Measurements from ENCODE around the gene IER5L.
"Not testable (repeated sequence)": the region's sequence is repeated elsewhere in the genome, so short reads cannot be mapped to it uniquely, and the experiment has no call there.

Gene IER5L

DNA sequence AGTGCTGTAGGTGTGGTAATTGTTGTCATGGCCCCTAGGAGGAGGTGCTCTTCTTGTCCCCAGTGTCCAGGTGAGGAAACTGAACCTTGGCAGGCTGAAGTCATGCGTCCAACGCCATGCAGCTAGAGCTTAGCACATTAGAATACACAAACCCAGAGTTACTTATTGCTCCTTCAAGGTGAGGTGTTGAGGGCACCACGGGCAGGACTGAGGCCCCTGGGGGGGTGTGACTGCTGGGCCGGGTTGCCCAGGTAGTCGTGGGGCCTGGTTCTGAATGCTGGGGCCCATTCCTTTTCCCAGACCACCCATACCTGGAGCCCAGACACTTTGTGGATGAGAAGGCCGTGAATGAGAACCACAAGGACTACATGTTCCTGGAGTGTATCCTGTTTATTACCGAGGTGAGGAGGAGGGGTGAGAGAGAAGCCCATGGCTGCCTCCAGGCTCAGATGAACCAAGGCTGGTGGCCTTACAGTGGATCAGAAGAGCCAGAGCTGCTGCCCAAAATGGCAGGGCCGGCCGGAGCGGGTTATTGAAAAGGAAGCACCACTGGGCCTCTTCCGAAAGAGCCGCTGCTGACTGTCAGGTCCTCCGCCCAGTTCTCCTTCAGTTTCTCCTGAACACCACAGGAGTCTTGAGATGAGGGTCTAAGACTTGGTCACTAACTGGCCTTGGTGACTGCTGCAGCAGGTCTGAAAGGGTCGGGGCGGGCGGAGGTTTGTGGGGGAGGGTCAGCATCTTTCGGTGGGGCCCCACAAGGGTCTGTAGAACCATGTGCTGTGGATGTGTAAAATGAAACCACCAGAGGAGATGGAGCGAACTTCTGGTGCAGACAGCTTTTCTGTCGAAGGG, 40.5 kb downstream of the IER5L start:
- TF ChIP-seq CTCF (IDR thresholded peaks at IDR 0.05; ENCODE audit: extremely low read depth, missing control alignments): no peak
- DNase-seq (ENCODE audit: low spot score): no peak

GRCh38 chr9:129136446-129137035, 41.5 kb downstream of the IER5L start:
- DNase-seq (ENCODE audit: low spot score): no peak
- no peak for TF ChIP-seq CTCF (IDR thresholded peaks at IDR 0.05; ENCODE audit: extremely low read depth, missing control alignments)

DNA sequence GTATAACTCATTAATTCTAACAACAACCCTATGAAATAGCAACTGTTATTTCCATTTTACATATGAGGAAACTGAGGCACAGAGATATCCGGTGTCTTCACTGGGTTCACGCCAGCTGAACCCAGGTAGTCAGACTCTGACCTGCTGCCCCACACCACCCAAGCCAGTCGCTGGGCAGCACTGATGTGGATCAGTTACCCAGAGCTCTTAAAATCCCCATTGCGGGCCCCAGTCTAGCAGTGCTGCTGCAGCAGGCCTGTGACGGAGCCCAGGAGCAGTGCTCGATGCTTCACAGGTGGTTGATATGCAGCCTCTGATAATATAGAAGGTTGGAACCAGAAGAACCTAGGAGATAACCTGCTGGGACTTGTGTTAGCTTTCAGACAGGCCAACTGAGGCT, 42.6 kb downstream of the IER5L start:
- DNase-seq (ENCODE audit: low spot score): no peak
- no peak for TF ChIP-seq CTCF (IDR thresholded peaks at IDR 0.05; ENCODE audit: extremely low read depth, missing control alignments)

DNA sequence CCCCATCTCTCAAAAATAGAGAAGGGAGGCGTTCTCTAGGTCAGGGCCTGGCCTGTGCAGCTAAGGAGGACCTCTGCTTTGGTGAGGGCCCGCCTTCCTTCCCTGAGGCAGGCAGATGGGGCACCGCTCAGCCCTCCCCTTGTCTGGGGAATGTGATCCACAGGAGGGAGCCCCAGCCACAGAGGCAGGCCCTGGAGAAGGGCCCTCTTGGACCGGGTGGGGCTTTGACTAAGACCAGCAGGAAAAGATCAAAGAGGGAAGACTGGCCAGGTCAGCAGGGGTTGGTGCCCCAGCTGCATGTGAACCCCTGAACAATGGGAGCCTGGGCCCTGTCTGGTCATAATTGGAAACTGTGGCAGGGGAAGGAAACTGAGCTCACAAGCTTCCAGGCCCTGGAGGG, 45.0 kb downstream of the IER5L start:
- TF ChIP-seq CTCF (IDR thresholded peaks at IDR 0.05; ENCODE audit: extremely low read depth, missing control alignments): no peak
- no peak for DNase-seq (ENCODE audit: low spot score)

- DNase-seq (ENCODE audit: low spot score): peak; percentile 83
- peak; percentile 99 for TF ChIP-seq CTCF (IDR thresholded peaks at IDR 0.05; ENCODE audit: extremely low read depth, missing control alignments)
Observed at GRCh38 chr9:129131300-129132145, 46.5 kb downstream of the IER5L start.

- TF ChIP-seq CTCF (IDR thresholded peaks at IDR 0.05; ENCODE audit: extremely low read depth, missing control alignments): no peak
- DNase-seq (ENCODE audit: low spot score): no peak
Observed at GRCh38 chr9:129130791-129131190, 47.3 kb downstream of the IER5L start.

- DNase-seq (ENCODE audit: low spot score): not testable (repeated sequence)
Observed at GRCh38 chr9:129130271-129130670, 47.8 kb downstream of the IER5L start.

All from GM20000 (cell line).